ENCODE data around the gene PLP2. TPM values are rescaled to one million over a fixed set of nuclear protein-coding genes. Genes with fewer than 3 reads are reported as not detected.

Gene PLP2
- total RNA-seq, 1 donor from 2014 or later = 19.3 TPM

GRCh38 chrX:49214996-49215526, 43.4 kb downstream of the PLP2 start:
- Histone ChIP-seq H3K4me1 (ENCODE audit: control insufficient read depth in 3 of 3, insufficient read depth in 3 of 3, low read length in 3 of 3) (no peaks in the 10 kb centered on the region), H3K27ac (ENCODE audit: low read depth, low read length) (no peak overlapping the region), H3K36me3 (ENCODE audit: control insufficient read depth in 3 of 3, insufficient read depth in 3 of 3, low read length in 3 of 3) (no peaks in the 10 kb centered on the region), H3K9me3 (ENCODE audit: control insufficient read depth in 3 of 3, low read length in 3 of 3) (no peaks in the 10 kb centered on the region), H3K4me3 (ENCODE audit: low read length in 3 of 3) (no peak overlapping the region), H3K27me3 (ENCODE audit: control insufficient read depth in 3 of 3, insufficient read depth in 3 of 3, low read length in 3 of 3) (no peaks in the 10 kb centered on the region), H3K9ac (ENCODE audit: low read depth in 1 of 3, low read length in 3 of 3) (no peak overlapping the region)

- H3K4me3 ChIP-seq (ENCODE audit: low read length in 3 of 3) = no peak overlapping the region
- H3K9me3 ChIP-seq (ENCODE audit: control insufficient read depth in 3 of 3, low read length in 3 of 3) = no peaks in the 10 kb centered on the region
- H3K9ac ChIP-seq (ENCODE audit: low read depth in 1 of 3, low read length in 3 of 3) = no peak overlapping the region
- no peaks in the 10 kb centered on the region for H3K4me1 ChIP-seq (ENCODE audit: control insufficient read depth in 3 of 3, insufficient read depth in 3 of 3, low read length in 3 of 3)
- peaks cover 0 to 3% (median 0%) of the 10 kb centered on the region in 3 donors for H3K27me3 ChIP-seq (ENCODE audit: control insufficient read depth in 3 of 3, insufficient read depth in 3 of 3, low read length in 3 of 3)
- H3K36me3 ChIP-seq (ENCODE audit: control insufficient read depth in 3 of 3, insufficient read depth in 3 of 3, low read length in 3 of 3) = no peaks in the 10 kb centered on the region
- H3K27ac ChIP-seq (ENCODE audit: low read depth, low read length) = no peak overlapping the region
These were observed 48.4 kb downstream of the PLP2 start for GRCh38 chrX:49220100-49220499.

- H3K36me3 ChIP-seq (ENCODE audit: control insufficient read depth in 3 of 3, insufficient read depth in 3 of 3, low read length in 3 of 3) = no peaks in the 10 kb centered on the region
- no peak overlapping the region for H3K9ac ChIP-seq (ENCODE audit: low read depth in 1 of 3, low read length in 3 of 3)
- H3K4me1 ChIP-seq (ENCODE audit: control insufficient read depth in 3 of 3, insufficient read depth in 3 of 3, low read length in 3 of 3) = no peaks in the 10 kb centered on the region
- no peak overlapping the region for H3K4me3 ChIP-seq (ENCODE audit: low read length in 3 of 3)
- H3K9me3 ChIP-seq (ENCODE audit: control insufficient read depth in 3 of 3, low read length in 3 of 3) = no peaks in the 10 kb centered on the region
- no peak overlapping the region for H3K27ac ChIP-seq (ENCODE audit: low read depth, low read length)
- H3K27me3 ChIP-seq (ENCODE audit: control insufficient read depth in 3 of 3, insufficient read depth in 3 of 3, low read length in 3 of 3) = peaks cover 0 to 3% (median 3%) of the 10 kb centered on the region in 3 donors
These were observed 50.2 kb downstream of the PLP2 start for GRCh38 chrX:49221868-49222267.

Small RNA genes within 50 kb of the gene (small RNA-seq; reads per million reads assigned to genes)
- gene RN7SL262P = not detected

Other genes starting within 250 kb of the PLP2 start
- 16.2 TPM for gene OTUD5, start 214.3 kb upstream of the PLP2 start, total RNA-seq
- 0.52 TPM for gene KCND1, start 200.1 kb upstream of the PLP2 start, total RNA-seq
- 10.4 TPM for gene GRIPAP1, start 169.6 kb upstream of the PLP2 start, total RNA-seq
- gene TFE3, start 128.5 kb upstream of the PLP2 start, total RNA-seq = 8.4 TPM
- gene CCDC120, start 112.9 kb upstream of the PLP2 start, total RNA-seq = 0.52 TPM
- 4.7 TPM for gene PRAF2, start 97.9 kb upstream of the PLP2 start, total RNA-seq
- gene WDR45, start 92.0 kb upstream of the PLP2 start, total RNA-seq = 26.6 TPM
- gene GPKOW, start 48.2 kb upstream of the PLP2 start, total RNA-seq = 20.4 TPM
- 2.1 TPM for gene MAGIX, start 9.1 kb upstream of the PLP2 start, total RNA-seq
- 2.6 TPM for gene PRICKLE3, start 14.5 kb downstream of the PLP2 start, total RNA-seq
- gene SYP, start 28.3 kb downstream of the PLP2 start, total RNA-seq = 1.0 TPM
- gene CACNA1F, start 61.4 kb downstream of the PLP2 start, total RNA-seq = not detected
- 5.7 TPM for gene CCDC22, start 63.6 kb downstream of the PLP2 start, total RNA-seq
- gene FOXP3, start 92.8 kb downstream of the PLP2 start, total RNA-seq = not detected
- gene PPP1R3F, start 97.9 kb downstream of the PLP2 start, total RNA-seq = 6.8 TPM
- gene GAGE10, start 131.7 kb downstream of the PLP2 start, total RNA-seq = not detected
- gene GAGE12J, start 150.1 kb downstream of the PLP2 start, total RNA-seq = not detected
- not detected for gene GAGE13, start 159.7 kb downstream of the PLP2 start, total RNA-seq

Measured in skeletal muscle tissue (tissue), 5 donors.